GM19238 (cell line): ENCODE measurements around the gene CBLB.
A peak's percentile ranks its signal among the peaks of the same experiment; 100 is the strongest.

Experiments used
- DNase-seq: peaks from one replicate; pipeline ENCODE4 v3.0.0; 2011; ENCODE audit warnings: low spot score; ENCODE audit not compliant: insufficient read length

The CBLB gene

GRCh38 chr3:105847452-105847851 is 21.4 kb downstream of the CBLB start:
- DNase-seq, result no peak

GRCh38 chr3:105846809-105847208 is 22.0 kb downstream of the CBLB start:
- no peak for DNase-seq

- DNase-seq, result no peak
These were observed 23.3 kb downstream of the CBLB start for GRCh38 chr3:105845488-105845887.

GRCh38 chr3:105844704-105845103 is 24.1 kb downstream of the CBLB start:
- DNase-seq, result no peak

- no peak for DNase-seq
These were observed 24.8 kb downstream of the CBLB start for GRCh38 chr3:105843994-105844393.

- no peak for DNase-seq
These were observed 25.9 kb downstream of the CBLB start for GRCh38 chr3:105842943-105843342.

- no peak for DNase-seq
These were observed 26.4 kb downstream of the CBLB start for GRCh38 chr3:105842449-105842848.

GRCh38 chr3:105837947-105838346 is 30.9 kb downstream of the CBLB start:
- DNase-seq, result no peak

- peak; percentile 28 for DNase-seq
These were observed 31.6 kb downstream of the CBLB start for GRCh38 chr3:105837143-105837740.

- DNase-seq, result no peak
These were observed 32.3 kb downstream of the CBLB start for GRCh38 chr3:105836533-105836932.

GRCh38 chr3:105835606-105836005 is 33.2 kb downstream of the CBLB start:
- DNase-seq, result no peak

- DNase-seq, result no peak
These were observed 34.0 kb downstream of the CBLB start for GRCh38 chr3:105834768-105835167.

- no peak for DNase-seq
These were observed 36.2 kb downstream of the CBLB start for GRCh38 chr3:105832644-105833043.

GRCh38 chr3:105830836-105831235 is 38.0 kb downstream of the CBLB start:
- no peak for DNase-seq

GRCh38 chr3:105829871-105830622 is 38.8 kb downstream of the CBLB start:
- no peak for DNase-seq

- no peak for DNase-seq
These were observed 39.6 kb downstream of the CBLB start for GRCh38 chr3:105829229-105829628.

GRCh38 chr3:105828703-105829102 is 40.1 kb downstream of the CBLB start:
- DNase-seq, result no peak

- DNase-seq, result no peak
These were observed 40.9 kb downstream of the CBLB start for GRCh38 chr3:105827959-105828358.

- no peak for DNase-seq
These were observed 41.8 kb downstream of the CBLB start for GRCh38 chr3:105826778-105827634.

GRCh38 chr3:105824129-105824528 is 44.7 kb downstream of the CBLB start:
- DNase-seq, result no peak

- no peak for DNase-seq
These were observed 45.5 kb downstream of the CBLB start for GRCh38 chr3:105823149-105823867.
